ENCODE results near the gene LSM3. TPM values are rescaled to one million over a fixed set of nuclear protein-coding genes. Genes with fewer than 3 reads are reported as not detected.

LSM3 gene
- total and polyA plus RNA-seq, 9 of the 15 experiments (the other 6 are each of a cell fraction or from before 2014, with no cell fraction given): 33.8 to 203 (median 61.2) TPM

DNA sequence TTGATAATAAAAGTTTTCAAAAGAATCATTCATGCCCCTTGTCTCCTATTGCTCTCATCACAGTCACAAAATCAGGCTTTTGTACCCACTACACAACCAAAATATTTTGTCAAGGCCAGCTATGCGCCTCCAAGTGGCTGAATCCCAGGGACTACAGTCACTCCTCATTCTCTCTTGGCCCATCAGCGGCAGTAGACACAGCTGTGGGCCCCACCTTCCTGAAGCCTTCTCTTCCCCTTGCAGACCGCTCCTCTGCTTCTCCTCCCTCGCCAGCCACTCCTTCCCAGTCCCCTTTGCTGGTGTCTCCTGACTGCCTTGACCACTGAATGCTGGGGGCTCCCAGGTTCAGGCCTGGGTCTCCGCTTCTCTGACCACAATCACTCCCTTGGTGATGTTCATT, 52.1 kb downstream of the LSM3 start (continued):
- TF ChIP-seq STAG1 (CRISPR knock-in tag; IDR thresholded peaks at IDR 0.05; ENCODE audit: borderline replicate concordance): no peak
- TF ChIP-seq ZNF282 (CRISPR knock-in tag; IDR thresholded peaks at IDR 0.05): no peak
- no peak for TF ChIP-seq ZNF445 (CRISPR knock-in tag; IDR thresholded peaks at IDR 0.05; ENCODE audit: low read depth)
- TF ChIP-seq GMEB1 (CRISPR knock-in tag; IDR thresholded peaks at IDR 0.05): no peak
- TF ChIP-seq NCOA6 (IDR thresholded peaks at IDR 0.05): no peak
- TF ChIP-seq KDM5B (IDR thresholded peaks at IDR 0.05; ENCODE audit: insufficient replicate concordance, low read depth, low read length): no peak
- TF ChIP-seq, protein P1, sequence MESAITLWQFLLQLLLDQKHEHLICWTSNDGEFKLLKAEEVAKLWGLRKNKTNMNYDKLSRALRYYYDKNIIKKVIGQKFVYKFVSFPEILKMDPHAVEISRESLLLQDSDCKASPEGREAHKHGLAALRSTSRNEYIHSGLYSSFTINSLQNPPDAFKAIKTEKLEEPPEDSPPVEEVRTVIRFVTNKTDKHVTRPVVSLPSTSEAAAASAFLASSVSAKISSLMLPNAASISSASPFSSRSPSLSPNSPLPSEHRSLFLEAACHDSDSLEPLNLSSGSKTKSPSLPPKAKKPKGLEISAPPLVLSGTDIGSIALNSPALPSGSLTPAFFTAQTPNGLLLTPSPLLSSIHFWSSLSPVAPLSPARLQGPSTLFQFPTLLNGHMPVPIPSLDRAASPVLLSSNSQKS (CRISPR knock-in tag; IDR thresholded peaks at IDR 0.05): no peak
- TF ChIP-seq, protein P2, sequence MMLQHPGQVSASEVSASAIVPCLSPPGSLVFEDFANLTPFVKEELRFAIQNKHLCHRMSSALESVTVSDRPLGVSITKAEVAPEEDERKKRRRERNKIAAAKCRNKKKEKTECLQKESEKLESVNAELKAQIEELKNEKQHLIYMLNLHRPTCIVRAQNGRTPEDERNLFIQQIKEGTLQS (IDR thresholded peaks at IDR 0.05): no peak
- TF ChIP-seq, protein P2 (CRISPR knock-in tag; conservative IDR thresholded peaks at IDR 0.05): no peak
- TF ChIP-seq NR2F6 (CRISPR knock-in tag; IDR thresholded peaks at IDR 0.05): no peak
- TF ChIP-seq MBD2 (IDR thresholded peaks at IDR 0.05; ENCODE audit: borderline replicate concordance, low read depth): no peak
- no peak for TF ChIP-seq U2AF1 (optimal IDR thresholded peaks at IDR 0.05; ENCODE audit: low read depth, low read length)
- TF ChIP-seq, protein P3, sequence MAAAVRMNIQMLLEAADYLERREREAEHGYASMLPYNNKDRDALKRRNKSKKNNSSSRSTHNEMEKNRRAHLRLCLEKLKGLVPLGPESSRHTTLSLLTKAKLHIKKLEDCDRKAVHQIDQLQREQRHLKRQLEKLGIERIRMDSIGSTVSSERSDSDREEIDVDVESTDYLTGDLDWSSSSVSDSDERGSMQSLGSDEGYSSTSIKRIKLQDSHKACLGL (CRISPR knock-in tag; IDR thresholded peaks at IDR 0.05; ENCODE audit: borderline replicate concordance, poor library complexity, severe bottlenecking): no peak
- 0 out of 2 replicates have a peak, but pooled peaks have one; percentile 23 for TF ChIP-seq DIDO1 (tag; IDR thresholded peaks at IDR 0.05; ENCODE audit: low read depth)
- no peak for TF ChIP-seq ILK (tag; IDR thresholded peaks at IDR 0.05; ENCODE audit: borderline replicate concordance, low read depth)
- no peak for TF ChIP-seq SP2 (IDR thresholded peaks at IDR 0.05; ENCODE audit: extremely low read depth, low read depth, low read length, poor library complexity, severe bottlenecking)
- TF ChIP-seq ATF2 (CRISPR knock-in tag; IDR thresholded peaks at IDR 0.05): no peak
- TF ChIP-seq ZNF695 (CRISPR knock-in tag; IDR thresholded peaks at IDR 0.05): peak; percentile 51; the same call in 1 of the 2 replicates
- TF ChIP-seq NR0B1 (IDR thresholded peaks at IDR 0.05; ENCODE audit: partially characterized antibody): no peak
- TF ChIP-seq, protein P4, sequence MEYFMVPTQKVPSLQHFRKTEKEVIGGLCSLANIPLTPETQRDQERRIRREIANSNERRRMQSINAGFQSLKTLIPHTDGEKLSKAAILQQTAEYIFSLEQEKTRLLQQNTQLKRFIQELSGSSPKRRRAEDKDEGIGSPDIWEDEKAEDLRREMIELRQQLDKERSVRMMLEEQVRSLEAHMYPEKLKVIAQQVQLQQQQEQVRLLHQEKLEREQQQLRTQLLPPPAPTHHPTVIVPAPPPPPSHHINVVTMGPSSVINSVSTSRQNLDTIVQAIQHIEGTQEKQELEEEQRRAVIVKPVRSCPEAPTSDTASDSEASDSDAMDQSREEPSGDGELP (CRISPR knock-in tag; IDR thresholded peaks at IDR 0.05; ENCODE audit: borderline replicate concordance): peak; percentile 71; the same call in 1 of the 2 replicates
- no peak for TF ChIP-seq XRCC5 (IDR thresholded peaks at IDR 0.05; ENCODE audit: low read depth, low read length)

All from K562 (cell line).